Stimulated activated CD4-positive, alpha-beta T cell treated with anti-CD3 and anti-CD28 coated beads, Interleukin-4, amount 100 ng/mL, for 4 hours (primary cell): ENCODE measurements around the gene ATP13A5.

Experiments
- DNase-seq, 2 experiments: peaks; one replicate each; pipeline ENCODE4 v3.0.0-alpha.2; 2020

ATP13A5 gene

GRCh38 chr3:193344486-193344885 is 34.1 kb downstream of the ATP13A5 start:
- DNase-seq: no peak

DNA sequence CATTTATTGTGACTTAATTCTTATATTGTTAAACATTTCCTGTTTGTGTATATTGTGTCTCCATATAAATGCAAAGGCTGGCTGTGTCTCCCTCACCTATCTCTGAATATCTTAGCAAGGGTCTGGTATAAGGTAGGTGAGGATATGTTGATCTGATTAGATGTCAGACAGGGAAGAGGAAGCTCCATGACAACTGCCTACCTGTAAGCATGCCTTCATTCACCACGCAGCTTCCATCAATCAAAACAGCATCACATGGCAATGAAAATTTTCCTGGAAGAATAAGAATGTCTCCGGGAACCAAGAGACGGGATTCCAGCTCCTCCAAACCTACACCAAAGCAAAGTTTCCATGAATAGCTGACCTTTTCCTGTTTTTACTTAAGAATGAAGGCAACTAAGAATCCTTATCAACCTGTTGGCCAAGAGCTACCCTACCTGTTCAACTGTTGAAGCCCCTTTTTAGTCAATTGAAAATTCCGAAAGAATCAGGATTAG is 34.8 kb downstream of the ATP13A5 start:
- DNase-seq: no peak

DNA sequence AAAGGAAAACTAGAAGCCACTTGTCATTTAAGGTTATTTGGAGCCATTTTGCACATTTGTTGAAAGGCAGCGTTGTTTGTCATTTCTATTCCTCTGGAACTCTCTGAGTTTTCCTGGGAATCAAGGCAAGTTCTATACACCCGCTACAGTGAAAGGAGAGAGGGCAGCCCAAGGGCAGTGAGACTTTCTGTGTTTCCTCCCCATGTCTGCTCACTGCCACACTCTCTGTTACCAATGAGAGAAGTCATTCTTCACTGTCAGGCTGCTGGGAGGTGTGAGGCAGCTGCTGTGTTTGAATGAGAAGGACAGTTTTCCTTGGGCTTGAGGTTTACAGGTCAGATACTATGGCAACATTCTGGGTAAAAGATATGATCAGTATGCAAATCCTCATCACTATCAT is 36.0 kb downstream of the ATP13A5 start:
- DNase-seq: no peak

DNA sequence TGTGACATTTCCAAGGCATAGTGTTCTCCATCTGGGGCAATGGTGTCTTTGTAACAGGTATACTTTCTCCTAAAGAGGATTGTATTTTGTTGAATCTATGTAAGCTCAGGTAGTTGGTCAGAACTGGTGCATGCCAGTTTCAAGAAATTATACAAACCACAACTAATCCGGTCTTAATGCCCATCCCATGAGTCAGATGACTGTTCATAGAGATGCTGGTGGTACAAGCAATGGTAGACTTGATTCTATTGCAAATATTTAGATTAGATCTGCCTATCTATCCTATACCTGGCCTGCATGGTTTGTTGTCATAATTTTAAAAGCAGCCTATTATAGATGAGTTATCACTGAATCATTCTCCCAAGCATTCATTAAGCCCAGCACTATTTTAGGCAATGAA is 43.5 kb downstream of the ATP13A5 start:
- DNase-seq: no peak

GRCh38 chr3:193333229-193333628 is 45.3 kb downstream of the ATP13A5 start:
- DNase-seq: no peak

- DNase-seq: no peak
Observed at GRCh38 chr3:193330555-193331204, 47.9 kb downstream of the ATP13A5 start.

- no peak for DNase-seq
Observed at GRCh38 chr3:193317682-193318300, 60.8 kb downstream of the ATP13A5 start.

- DNase-seq: no peak
Observed at GRCh38 chr3:193314161-193314560, 64.4 kb downstream of the ATP13A5 start.

GRCh38 chr3:193313061-193313958 is 65.2 kb downstream of the ATP13A5 start:
- no peak for DNase-seq

DNA sequence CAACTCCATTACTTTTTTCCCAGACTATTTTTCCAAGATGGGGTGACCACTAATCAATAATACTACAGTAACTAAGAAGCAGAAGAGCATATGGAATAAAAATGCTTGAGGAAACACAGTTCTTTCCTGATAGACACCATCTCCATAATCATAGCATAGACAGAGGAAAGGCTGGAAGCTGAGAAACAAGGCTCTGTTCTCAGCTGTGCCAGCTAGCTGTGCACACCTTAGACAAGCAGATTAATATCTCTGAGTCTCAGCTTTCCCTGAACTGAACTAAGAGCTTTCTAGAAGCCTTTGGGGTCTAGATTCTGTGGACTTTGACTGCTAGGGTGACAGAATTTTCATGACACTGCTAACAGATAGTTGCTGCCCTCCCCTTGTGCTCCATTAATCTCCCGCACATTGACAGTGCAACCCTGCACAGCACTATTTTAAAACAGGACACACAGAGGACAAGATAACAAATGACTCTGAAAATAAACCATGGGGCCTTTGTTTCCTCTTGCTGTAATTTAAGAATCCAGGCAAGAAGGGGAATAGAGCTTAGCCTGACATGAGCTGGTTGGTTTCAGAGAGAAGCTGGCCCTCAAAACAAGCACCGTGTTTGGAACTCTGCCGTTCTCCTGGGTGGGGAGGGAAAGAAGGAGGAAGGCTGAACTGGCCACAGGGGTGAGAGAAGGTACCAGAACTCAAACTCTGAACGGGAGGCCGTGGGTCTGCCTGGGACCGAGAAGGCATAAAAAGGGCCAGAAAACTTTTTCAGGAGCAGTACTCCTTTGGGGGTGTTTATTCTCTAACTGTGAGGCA is 67.4 kb downstream of the ATP13A5 start:
- DNase-seq: no peak

GRCh38 chr3:193305356-193305755 is 73.2 kb downstream of the ATP13A5 start:
- DNase-seq: no peak

DNA sequence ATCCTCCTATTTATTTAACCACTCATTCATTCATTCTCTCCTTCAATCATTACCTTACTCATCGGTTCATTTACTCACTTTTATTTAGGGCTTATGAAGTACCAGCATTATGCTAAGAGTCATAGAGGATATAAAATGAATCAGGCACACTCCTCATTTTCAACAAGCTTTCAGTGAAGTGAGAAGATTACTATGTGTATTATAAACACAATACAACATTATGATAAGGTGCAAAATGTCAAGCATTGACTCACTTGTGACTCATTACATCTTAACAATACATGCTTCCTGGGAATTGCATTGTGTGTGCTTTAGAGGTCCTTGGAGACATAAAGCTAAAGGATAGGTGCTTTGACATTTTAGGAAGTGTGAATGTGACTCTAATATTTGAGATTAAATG is 77.1 kb downstream of the ATP13A5 start:
- no peak for DNase-seq

DNA sequence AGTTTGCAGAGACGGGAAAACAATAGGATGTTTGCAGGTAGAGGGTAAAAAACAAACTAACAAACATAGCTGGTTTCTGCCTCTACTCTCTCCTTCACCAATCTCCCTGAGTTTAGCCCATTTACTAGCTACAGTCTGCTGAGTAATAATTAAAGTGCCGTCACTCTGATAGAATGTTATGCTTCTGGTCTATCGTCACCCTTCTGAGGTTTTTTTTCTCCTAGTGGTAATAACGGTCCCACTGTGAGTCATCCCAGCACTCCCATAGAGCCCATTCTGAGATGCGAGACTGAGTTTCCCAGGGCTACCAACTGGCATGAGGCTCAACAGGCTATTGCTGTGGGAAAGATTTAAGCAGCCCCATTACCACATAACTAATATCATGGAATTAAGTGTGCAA is 81.1 kb downstream of the ATP13A5 start:
- no peak for DNase-seq

- DNase-seq: no peak
Observed at GRCh38 chr3:193295985-193296384, 82.6 kb downstream of the ATP13A5 start.

DNA sequence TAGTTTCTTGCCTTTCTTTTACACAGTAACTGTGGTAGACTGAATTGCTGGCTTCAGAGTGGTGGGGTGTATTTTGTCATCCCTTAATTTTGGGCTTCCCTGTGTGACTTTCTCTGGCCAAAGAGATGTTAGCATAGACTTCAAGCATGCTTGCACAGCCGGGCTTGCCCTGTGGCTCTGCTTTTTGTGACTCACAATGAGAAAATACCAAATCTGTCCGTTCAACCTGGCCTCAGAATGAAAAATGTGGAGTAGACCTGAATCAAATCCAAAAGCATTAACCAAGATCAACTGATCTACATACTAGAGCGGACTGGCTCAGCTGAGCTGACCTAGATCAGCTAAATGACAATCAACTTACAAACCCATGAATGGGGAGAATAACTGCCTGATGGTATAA is 86.2 kb downstream of the ATP13A5 start:
- no peak for DNase-seq

DNA sequence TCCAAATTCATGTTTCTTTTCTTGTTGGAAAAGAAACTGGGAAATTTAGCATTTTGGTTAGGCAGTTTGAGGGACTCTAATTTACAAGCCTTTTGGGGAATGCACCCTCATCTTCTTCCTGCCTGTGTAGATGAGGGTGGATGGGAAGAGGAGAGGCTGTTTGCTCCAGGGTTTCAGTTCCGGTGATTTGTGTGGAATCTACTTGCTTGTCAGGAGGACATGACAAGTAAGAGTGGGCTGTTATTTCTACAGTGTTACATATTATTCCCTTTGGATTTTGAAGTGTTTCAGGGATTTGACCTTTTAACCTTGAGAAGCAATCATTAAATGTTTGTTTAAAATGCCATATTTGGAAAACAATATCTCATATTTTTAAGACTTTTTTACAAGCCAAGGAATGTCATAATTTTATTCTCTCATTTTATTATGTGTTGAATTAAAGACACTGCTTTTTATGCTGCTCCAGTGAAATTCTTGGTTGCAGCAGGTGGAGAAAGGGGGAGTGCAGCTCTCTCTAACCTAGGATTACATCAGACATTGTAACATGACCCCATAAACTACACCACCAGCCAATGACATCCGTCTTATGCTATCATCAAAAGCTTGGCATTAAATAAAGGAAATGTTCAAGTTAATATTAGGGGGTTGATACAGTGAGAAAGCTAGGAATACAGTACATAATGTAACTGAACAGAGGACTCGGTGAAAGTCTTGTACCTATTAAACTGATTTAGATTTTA is 107.3 kb downstream of the ATP13A5 start:
- no peak for DNase-seq

DNA sequence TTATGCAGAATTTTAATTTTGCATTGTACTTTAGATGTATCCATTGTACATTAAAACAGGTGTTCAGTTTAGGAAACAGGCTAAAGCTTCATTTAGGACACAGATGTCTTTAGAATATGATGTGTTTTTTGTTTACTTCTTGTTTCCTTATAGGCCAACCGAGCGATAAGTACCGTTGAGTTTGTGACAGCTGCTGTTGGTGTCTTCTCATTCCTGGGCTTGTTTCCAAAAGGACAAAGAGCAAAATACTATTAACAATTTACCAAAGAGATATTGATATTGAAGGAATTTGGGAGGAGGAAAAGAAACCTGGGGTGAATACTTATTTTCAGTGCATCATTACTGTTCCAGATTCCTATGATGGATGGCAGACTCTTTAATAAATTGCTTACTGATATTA is 108.1 kb downstream of the ATP13A5 start:
- no peak for DNase-seq

DNA sequence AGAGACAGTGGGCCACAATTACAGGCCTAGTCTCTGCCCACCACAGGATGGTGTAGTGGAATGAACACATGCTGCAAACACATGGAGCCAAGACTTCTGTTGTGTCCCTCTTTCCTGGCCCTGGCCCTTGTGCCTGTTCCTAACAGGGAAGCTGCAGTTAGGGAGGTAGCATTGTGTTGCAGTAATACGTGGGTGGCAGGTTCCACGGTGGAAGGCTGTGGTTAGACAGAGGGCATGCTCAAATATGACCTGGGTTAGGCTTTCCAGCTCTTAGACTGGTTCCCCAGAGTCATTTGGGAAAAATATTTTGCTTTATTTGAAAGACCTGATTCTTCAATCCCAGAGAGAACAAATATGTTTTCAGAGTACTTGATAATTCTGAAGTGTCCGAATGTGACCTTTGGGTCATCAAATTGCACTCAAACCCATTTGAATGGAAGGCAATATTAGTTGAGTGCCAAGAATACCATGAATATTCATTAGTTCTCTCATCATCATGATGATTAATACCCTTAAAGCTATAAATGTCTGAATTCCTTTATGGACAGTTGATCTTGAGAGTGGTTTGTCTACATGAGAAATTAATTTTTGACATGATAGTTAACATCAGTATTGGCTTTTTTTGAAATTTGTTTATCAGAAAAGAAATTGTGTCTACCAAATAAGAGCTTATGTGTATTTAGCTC is 109.1 kb downstream of the ATP13A5 start:
- DNase-seq: no peak

- DNase-seq: no peak
Observed at GRCh38 chr3:193262707-193263106, 115.8 kb downstream of the ATP13A5 start.

DNA sequence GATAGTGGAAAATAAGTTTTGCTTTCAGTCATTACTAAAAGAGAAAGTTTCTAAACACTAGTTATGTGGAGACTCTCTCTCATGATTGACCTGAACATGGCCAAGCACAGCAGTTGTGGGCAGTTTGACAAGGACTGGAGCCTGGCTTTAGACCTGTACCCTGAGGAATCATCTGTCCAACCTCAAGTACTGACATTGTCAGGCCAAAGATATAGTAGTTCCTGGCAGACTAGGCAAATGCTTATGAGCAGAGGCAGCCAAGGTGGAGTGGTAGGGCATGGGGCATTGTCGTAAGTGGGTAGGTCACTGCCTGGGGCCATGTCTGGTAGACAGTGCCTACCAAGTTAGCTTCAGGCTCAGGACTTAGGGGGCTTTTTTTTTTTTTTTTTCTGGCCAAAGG is 116.6 kb downstream of the ATP13A5 start:
- no peak for DNase-seq

DNA sequence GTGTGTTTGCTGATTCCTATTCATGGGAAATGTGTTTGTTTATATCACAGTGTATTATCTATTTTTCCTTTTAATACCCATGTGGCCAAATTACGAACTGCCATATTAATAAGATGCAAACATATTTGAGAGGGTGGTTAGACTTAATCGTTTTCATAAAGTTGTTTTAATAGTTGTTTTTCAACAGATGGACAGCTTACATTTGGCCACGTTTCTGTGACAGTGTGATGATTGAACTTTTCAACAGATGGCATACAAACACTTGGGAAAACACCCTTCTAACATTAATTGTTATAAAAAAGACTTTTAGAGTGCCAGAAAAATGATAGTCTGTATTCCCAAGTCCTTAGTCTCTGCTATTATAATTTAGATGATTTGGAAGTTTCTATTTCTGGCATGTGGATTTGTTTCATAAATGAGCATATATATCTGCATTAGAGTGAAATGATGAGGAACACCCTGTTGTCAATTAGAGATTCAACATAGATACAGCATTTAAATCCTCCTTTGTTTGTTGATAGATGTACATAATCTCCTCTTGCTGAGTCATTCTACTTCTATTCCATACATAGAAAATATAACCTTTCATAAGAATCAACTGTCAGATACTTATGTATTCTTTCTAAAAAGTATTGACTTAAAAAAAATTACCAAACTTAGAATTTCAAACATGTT is 124.4 kb downstream of the ATP13A5 start:
- no peak for DNase-seq
